ENCODE results near the gene C11orf91. TPM values are rescaled to one million over a fixed set of nuclear protein-coding genes. Genes with fewer than 3 reads are reported as not detected.

The C11orf91 gene
- total and polyA plus RNA-seq, 2 donors (not counting 1 experiment from before 2014, with no cell fraction given): 0.12 TPM; not detected in 1

GRCh38 chr11:33667819-33668467, 32.7 kb downstream of the C11orf91 start:
- H3K9ac ChIP-seq (ENCODE audit: insufficient read depth, low read length): no peak overlapping the region
- no peak for DNase-seq (ENCODE audit: low read depth in 2 of 2)
- no peak overlapping the region for H2AFZ ChIP-seq (ENCODE audit: low read length)
- H3K9me3 ChIP-seq (ENCODE audit: control insufficient read depth, insufficient read depth, low read depth, low read length): no peaks in the 10 kb centered on the region
- H3K27ac ChIP-seq (ENCODE audit: insufficient read depth, low read length): no peak overlapping the region
- no peaks in the 10 kb centered on the region for H3K27me3 ChIP-seq (ENCODE audit: control insufficient read depth, insufficient read depth, low read length)
- TF ChIP-seq, protein P1, sequence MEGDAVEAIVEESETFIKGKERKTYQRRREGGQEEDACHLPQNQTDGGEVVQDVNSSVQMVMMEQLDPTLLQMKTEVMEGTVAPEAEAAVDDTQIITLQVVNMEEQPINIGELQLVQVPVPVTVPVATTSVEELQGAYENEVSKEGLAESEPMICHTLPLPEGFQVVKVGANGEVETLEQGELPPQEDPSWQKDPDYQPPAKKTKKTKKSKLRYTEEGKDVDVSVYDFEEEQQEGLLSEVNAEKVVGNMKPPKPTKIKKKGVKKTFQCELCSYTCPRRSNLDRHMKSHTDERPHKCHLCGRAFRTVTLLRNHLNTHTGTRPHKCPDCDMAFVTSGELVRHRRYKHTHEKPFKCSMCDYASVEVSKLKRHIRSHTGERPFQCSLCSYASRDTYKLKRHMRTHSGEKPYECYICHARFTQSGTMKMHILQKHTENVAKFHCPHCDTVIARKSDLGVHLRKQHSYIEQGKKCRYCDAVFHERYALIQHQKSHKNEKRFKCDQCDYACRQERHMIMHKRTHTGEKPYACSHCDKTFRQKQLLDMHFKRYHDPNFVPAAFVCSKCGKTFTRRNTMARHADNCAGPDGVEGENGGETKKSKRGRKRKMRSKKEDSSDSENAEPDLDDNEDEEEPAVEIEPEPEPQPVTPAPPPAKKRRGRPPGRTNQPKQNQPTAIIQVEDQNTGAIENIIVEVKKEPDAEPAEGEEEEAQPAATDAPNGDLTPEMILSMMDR (conservative IDR thresholded peaks at IDR 0.05 in 1 of 2, IDR thresholded peaks at IDR 0.05 in 1 of 2; ENCODE audit: low read depth in 1 of 2, low read length in 2 of 2): no peak
- no peak for TF ChIP-seq EZH2 (IDR thresholded peaks at IDR 0.05; ENCODE audit: low read length, missing control alignments)
- H3K36me3 ChIP-seq (ENCODE audit: control insufficient read depth, insufficient read depth, low read length): no peaks in the 10 kb centered on the region
- no peaks in the 10 kb centered on the region for H3K79me2 ChIP-seq (ENCODE audit: control insufficient read depth, insufficient read depth, low read length)
- H3K4me1 ChIP-seq (ENCODE audit: control insufficient read depth, extremely low read depth, insufficient read depth, low read length): peaks cover 7% of the 10 kb centered on the region
- no peak overlapping the region for H3K4me3 ChIP-seq (replicated peaks in 1 of 4; ENCODE audit: control extremely low read depth in 1 of 4, insufficient read depth in 1 of 4, low read depth in 3 of 4, low read length in 4 of 4)
- no peaks in the 10 kb centered on the region for H4K20me1 ChIP-seq (ENCODE audit: control insufficient read depth, extremely low read depth, insufficient read depth, low read length)
- no peak overlapping the region for H3K4me2 ChIP-seq (ENCODE audit: extremely low read depth, insufficient read depth, low read length)

DNA sequence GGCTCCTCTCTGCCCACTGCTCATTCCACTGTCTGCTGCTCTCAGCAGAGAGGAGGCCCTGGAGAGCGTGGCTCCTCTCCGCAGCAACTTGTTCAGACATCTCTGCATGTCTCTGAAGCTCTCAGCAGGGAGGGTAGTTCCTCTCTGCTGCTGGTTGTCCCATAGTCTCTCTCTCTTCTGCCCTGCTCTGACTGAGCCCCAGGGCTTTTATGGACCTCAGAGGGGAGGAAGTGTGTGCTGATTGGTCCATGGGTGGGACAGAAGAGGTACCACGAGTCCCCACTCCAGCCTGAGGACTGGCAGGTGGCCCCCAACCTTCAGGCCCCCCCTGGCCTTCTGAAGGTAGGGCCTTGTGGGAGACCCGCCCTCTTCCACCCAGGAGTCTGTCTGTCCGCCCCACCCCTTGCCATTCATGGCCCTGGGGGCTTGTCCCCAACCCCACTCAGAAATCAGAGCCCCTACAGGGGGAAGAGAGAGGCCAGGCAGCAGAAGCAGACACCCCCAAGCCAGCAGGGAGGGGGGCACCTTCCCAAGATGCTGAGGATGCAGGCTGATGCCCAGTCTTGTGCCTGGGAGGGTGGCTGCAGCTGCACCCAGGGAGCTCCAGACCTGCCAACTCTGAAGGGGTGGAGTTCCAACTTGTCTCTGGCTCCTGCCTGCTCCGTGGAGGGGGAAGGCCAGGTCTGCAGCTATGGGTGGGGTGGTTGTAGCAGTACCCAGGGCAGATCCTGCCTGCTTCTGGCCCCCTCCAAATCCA, 35.1 kb downstream of the C11orf91 start:
- Histone ChIP-seq H3K36me3 (ENCODE audit: control insufficient read depth, insufficient read depth, low read length) (no peaks in the 10 kb centered on the region), H3K9me3 (ENCODE audit: control insufficient read depth, insufficient read depth, low read depth, low read length) (no peaks in the 10 kb centered on the region), H3K4me2 (ENCODE audit: extremely low read depth, insufficient read depth, low read length) (no peak overlapping the region), H2AFZ (ENCODE audit: low read length) (no peak overlapping the region), H3K79me2 (ENCODE audit: control insufficient read depth, insufficient read depth, low read length) (no peaks in the 10 kb centered on the region), H4K20me1 (ENCODE audit: control insufficient read depth, extremely low read depth, insufficient read depth, low read length) (no peaks in the 10 kb centered on the region), H3K4me1 (ENCODE audit: control insufficient read depth, extremely low read depth, insufficient read depth, low read length) (peaks cover 3% of the 10 kb centered on the region), H3K4me3 (replicated peaks in 1 of 4; ENCODE audit: control extremely low read depth in 1 of 4, insufficient read depth in 1 of 4, low read depth in 3 of 4, low read length in 4 of 4) (no peak overlapping the region), H3K27me3 (ENCODE audit: control insufficient read depth, insufficient read depth, low read length) (no peaks in the 10 kb centered on the region), H3K27ac (ENCODE audit: insufficient read depth, low read length) (no peak overlapping the region), H3K9ac (ENCODE audit: insufficient read depth, low read length) (no peak overlapping the region)
- TF ChIP-seq, protein P1 (conservative IDR thresholded peaks at IDR 0.05 in 1 of 2, IDR thresholded peaks at IDR 0.05 in 1 of 2; ENCODE audit: low read depth in 1 of 2, low read length in 2 of 2): no peak
- DNase-seq (ENCODE audit: low read depth in 2 of 2): no peak

GRCh38 chr11:33664827-33665226, 35.8 kb downstream of the C11orf91 start:
- Histone ChIP-seq H3K4me1 (ENCODE audit: control insufficient read depth, extremely low read depth, insufficient read depth, low read length) (no peaks in the 10 kb centered on the region), H3K27me3 (ENCODE audit: control insufficient read depth, insufficient read depth, low read length) (no peaks in the 10 kb centered on the region), H3K27ac (ENCODE audit: insufficient read depth, low read length) (no peak overlapping the region), H3K9me3 (ENCODE audit: control insufficient read depth, insufficient read depth, low read depth, low read length) (no peaks in the 10 kb centered on the region), H4K20me1 (ENCODE audit: control insufficient read depth, extremely low read depth, insufficient read depth, low read length) (no peaks in the 10 kb centered on the region), H3K4me3 (replicated peaks in 1 of 4; ENCODE audit: control extremely low read depth in 1 of 4, insufficient read depth in 1 of 4, low read depth in 3 of 4, low read length in 4 of 4) (no peak overlapping the region), H3K79me2 (ENCODE audit: control insufficient read depth, insufficient read depth, low read length) (no peaks in the 10 kb centered on the region), H3K36me3 (ENCODE audit: control insufficient read depth, insufficient read depth, low read length) (no peaks in the 10 kb centered on the region), H3K4me2 (ENCODE audit: extremely low read depth, insufficient read depth, low read length) (no peak overlapping the region), H2AFZ (ENCODE audit: low read length) (no peak overlapping the region), H3K9ac (ENCODE audit: insufficient read depth, low read length) (no peak overlapping the region)
- DNase-seq (ENCODE audit: low read depth in 2 of 2): no peak
- TF ChIP-seq EZH2 (IDR thresholded peaks at IDR 0.05; ENCODE audit: low read length, missing control alignments): no peak
- TF ChIP-seq, protein P1 (conservative IDR thresholded peaks at IDR 0.05 in 1 of 2, IDR thresholded peaks at IDR 0.05 in 1 of 2; ENCODE audit: low read depth in 1 of 2, low read length in 2 of 2): no peak

Data from fibroblast of lung (primary cell).